Uterus (tissue), 4 donors: ENCODE measurements around the gene TMPRSS12. TPM values are rescaled to one million over a fixed set of nuclear protein-coding genes. Genes with fewer than 3 reads are reported as not detected.
"Not testable (repeated sequence)": the region's sequence is repeated elsewhere in the genome, so short reads cannot be mapped to it uniquely, and the experiment has no call there.

Experiments
- DNase-seq, 2 donors: peaks; one replicate each; pipeline ENCODE4 v3.0.0-alpha.2; 2019 to 2020
- H3K27ac ChIP-seq, 2 donors: fragments of 200-600 bp; sonication (generic); 1 replicate in 1 of 2; 2 replicates in 1 of 2; pipeline ENCODE4 v1.5.1; 2016 to 2018
- H3K27me3 ChIP-seq, 2 donors: fragments of 200-600 bp; sonication (generic); one replicate each; pipeline ENCODE4 v1.5.1; 2018 to 2019; ENCODE audit warnings: control low read depth in 1 of 2
- H3K36me3 ChIP-seq, 2 donors: fragments of 200-600 bp; sonication (generic); one replicate each; pipeline ENCODE4 v1.5.1; 2019; ENCODE audit warnings: control low read depth in 1 of 2
- H3K4me1 ChIP-seq, 2 donors: fragments of 200-600 bp; sonication (generic); one replicate each; pipeline ENCODE4 v1.5.1; 2018 to 2019; ENCODE audit warnings: control low read depth in 1 of 2
- H3K4me3 ChIP-seq, 2 donors: fragments of 200-600 bp; sonication (generic); 1 replicate in 1 of 2; 2 replicates in 1 of 2; pipeline ENCODE4 v1.5.1; 2018 to 2019; ENCODE audit warnings: mild to moderate bottlenecking in 1 of 2
- H3K9me3 ChIP-seq, 2 donors: fragments of 200-600 bp; sonication (generic); one replicate each; pipeline ENCODE4 v1.5.1; 2019; ENCODE audit warnings: control low read depth in 1 of 2
- POLR2A ChIP-seq, 2 donors: fragments of 450-650 bp; IDR thresholded peaks; one replicate each; pipeline ENCODE4 v1.6.1; 2016; ENCODE audit warnings: antibody characterized with exemption in 2 of 2, mild to moderate bottlenecking in 1 of 2, moderate library complexity in 1 of 2
- intact Hi-C: fragments of 100-400 bp; cut with DNase I; formaldehyde crosslinking; loops from one replicate; pipeline ENCODE4 v1.15.1; 2023; ENCODE audit warnings: low total_unique reads
- total RNA-seq, 4 donors: library from RNA; depleted of rRNA in 3 of 4; stranded (reverse); fragments of >200 nt in 3 of 4; gene quantifications; one replicate each; pipeline versions ENCODE4 v1.1.0 to v1.2.4, GENCODE V29; 2014 to 2023
- TF ChIP-seq, protein P1 (sequence below), 4 experiments: fragments of 200-600 bp in 2 of 4; fragments of 450-650 bp in 2 of 4; sonication (generic) in 2 of 4; IDR thresholded peaks; one replicate each; pipeline ENCODE4 v1.5.1; 2016 to 2019; ENCODE audit warnings: antibody characterized with exemption in 4 of 4, mild to moderate bottlenecking in 2 of 4, moderate library complexity in 1 of 4
- donor health status: DM: yes; HTN: yes; CAD: no.

The TMPRSS12 gene
- total RNA-seq, 4 donors from 2014 or later: not detected

DNA sequence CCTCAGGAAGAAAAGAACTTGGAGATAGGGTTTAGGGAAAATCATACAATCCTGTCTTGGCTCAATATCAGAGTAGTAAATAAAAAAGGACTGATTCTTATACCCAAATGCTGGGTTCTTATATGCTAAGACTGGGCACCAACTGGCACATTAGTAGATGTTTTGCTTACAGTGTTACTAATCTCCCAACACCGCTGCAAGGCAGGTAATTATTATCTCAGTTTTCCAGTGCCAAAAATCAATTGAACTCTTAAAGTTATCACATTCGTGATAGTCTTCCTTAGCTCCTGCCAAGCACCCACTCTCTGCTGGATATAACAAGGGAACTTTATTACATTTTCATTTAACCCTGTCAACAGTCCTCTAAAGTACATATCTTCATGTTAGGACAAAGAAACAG is 84.6 kb downstream of the TMPRSS12 start:
- DNase-seq: no peak
- Histone ChIP-seq H3K27me3 (no peaks in the 10 kb centered on the region), H3K27ac (peak overlapping the region; percentile 85 to 95), H3K4me3 (peak overlapping the region; percentile 66 to 91), H3K4me1 (peaks cover 0 to 4% of the 10 kb centered on the region in 2 donors), H3K9me3 (no peaks in the 10 kb centered on the region), H3K36me3 (no peaks in the 10 kb centered on the region)
- intact Hi-C loops: no loop called here
- TF ChIP-seq, protein P1, sequence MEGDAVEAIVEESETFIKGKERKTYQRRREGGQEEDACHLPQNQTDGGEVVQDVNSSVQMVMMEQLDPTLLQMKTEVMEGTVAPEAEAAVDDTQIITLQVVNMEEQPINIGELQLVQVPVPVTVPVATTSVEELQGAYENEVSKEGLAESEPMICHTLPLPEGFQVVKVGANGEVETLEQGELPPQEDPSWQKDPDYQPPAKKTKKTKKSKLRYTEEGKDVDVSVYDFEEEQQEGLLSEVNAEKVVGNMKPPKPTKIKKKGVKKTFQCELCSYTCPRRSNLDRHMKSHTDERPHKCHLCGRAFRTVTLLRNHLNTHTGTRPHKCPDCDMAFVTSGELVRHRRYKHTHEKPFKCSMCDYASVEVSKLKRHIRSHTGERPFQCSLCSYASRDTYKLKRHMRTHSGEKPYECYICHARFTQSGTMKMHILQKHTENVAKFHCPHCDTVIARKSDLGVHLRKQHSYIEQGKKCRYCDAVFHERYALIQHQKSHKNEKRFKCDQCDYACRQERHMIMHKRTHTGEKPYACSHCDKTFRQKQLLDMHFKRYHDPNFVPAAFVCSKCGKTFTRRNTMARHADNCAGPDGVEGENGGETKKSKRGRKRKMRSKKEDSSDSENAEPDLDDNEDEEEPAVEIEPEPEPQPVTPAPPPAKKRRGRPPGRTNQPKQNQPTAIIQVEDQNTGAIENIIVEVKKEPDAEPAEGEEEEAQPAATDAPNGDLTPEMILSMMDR (IDR thresholded peaks at IDR 0.05): no peak
- TF ChIP-seq POLR2A (IDR thresholded peaks at IDR 0.05): no peak

DNA sequence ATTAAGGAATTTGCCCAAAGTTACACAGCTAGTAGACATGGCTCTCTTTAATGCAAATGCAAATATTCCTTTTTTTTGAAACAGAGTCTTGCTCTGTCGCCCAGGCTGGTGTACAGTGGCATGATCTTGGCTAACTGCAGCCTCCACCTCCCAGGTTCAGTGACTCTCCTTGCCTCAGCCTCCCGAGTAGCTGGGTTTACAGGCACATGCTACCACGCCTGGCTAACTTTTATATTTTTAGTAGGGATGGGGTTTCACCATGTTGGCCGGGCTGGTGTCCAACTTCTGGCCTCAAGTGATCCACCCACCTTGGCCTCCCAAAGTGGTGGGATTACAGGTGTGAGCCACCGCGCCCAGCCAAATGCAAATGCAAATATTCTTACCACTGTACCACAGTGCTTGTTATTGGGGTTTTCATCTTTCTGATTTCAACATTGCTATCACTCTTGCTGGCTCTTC is 85.1 kb downstream of the TMPRSS12 start:
- no peaks in the 10 kb centered on the region for H3K27me3 ChIP-seq
- peaks cover 0 to 4% of the 10 kb centered on the region in 2 donors for H3K4me1 ChIP-seq
- peak overlapping the region; percentile 85 to 95 for H3K27ac ChIP-seq
- peak overlapping the region; percentile 66 to 91 for H3K4me3 ChIP-seq
- no peak for DNase-seq
- TF ChIP-seq, protein P1 (IDR thresholded peaks at IDR 0.05): no peak
- no peak for TF ChIP-seq POLR2A (IDR thresholded peaks at IDR 0.05)
- no peaks in the 10 kb centered on the region for H3K9me3 ChIP-seq
- no peaks in the 10 kb centered on the region for H3K36me3 ChIP-seq
- intact Hi-C loops: no loop called here

DNA sequence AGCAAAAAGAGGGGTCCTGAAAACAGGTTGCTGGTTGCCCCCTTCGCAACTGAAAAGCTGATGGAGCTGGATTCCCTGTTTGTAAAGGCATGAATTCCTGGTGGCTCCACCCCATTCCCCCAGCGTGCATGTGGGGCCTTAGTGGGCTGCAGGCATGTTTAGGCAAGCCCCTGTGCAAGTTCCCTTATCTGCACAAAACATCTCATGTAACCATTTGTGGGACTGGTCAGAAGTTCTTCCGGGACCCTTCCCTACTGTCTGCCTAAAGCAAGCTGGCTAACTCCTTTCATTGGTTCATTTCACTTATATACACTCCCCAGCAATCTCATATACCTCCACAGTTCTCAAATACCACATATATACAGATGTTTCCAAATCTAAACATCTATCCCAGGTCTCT is 85.7 kb downstream of the TMPRSS12 start:
- Histone ChIP-seq H3K4me1 (peaks cover 0 to 3% of the 10 kb centered on the region in 2 donors), H3K27ac (peak overlapping the region; percentile 85 to 95), H3K9me3 (no peaks in the 10 kb centered on the region), H3K36me3 (no peaks in the 10 kb centered on the region), H3K4me3 (peak overlapping the region; percentile 66 to 91), H3K27me3 (no peaks in the 10 kb centered on the region)
- TF ChIP-seq, protein P1 (IDR thresholded peaks at IDR 0.05): no peak
- no peak for TF ChIP-seq POLR2A (IDR thresholded peaks at IDR 0.05)
- intact Hi-C loops: no loop called here
- DNase-seq: no peak

DNA sequence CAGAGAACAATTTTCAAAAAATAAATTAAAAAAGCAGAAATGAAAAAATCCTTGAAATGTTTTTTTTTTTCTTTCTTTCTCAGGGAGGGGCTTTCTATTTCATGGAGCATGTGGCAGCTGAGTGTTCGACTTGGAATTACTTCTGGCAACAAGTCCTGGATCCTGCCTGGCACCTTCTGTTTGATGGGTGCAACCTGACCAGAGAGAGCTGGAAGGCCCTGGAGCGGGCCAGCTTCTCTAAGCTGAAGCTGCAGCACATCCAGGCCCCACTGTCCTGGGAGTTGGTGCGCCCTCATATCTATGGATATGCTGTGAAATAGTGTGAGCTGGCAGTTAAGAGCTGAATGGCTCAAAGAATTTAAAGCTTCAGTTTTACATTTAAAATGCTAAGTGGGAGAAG is 87.1 kb downstream of the TMPRSS12 start:
- intact Hi-C loops: no loop called here
- Histone ChIP-seq H3K27me3 (no peaks in the 10 kb centered on the region), H3K36me3 (no peaks in the 10 kb centered on the region), H3K4me3 (no peak overlapping the region), H3K9me3 (no peaks in the 10 kb centered on the region), H3K4me1 (peaks cover 0 to 4% of the 10 kb centered on the region in 2 donors), H3K27ac (peak overlapping the region in 1 of 2 donors; percentile 95)
- TF ChIP-seq, protein P1 (IDR thresholded peaks at IDR 0.05): no peak
- no peak for TF ChIP-seq POLR2A (IDR thresholded peaks at IDR 0.05)
- no peak for DNase-seq

DNA sequence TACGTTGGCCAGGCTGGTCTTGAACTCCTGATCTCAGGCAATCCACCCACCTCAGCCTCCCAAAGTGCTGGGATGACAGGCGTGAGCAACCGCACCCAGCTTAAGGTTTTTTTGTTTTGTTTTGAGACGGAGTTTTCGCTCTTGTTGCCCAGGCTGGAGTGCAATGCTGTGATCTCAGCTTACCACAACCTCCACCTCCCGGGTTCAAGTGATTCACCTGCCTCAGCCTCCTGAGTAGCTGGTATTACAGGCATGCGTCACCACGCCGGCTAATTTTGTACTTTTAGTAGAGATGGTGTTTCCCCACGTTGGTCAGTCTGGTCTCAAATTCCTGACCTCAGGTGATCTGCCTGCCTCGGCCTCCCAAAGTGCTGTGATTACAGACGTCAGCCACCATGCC is 87.8 kb downstream of the TMPRSS12 start:
- peak overlapping the region in 1 of 2 donors; percentile 0 for H3K27ac ChIP-seq
- H3K9me3 ChIP-seq, DNase-seq, H3K27me3 ChIP-seq, H3K4me1 ChIP-seq, H3K4me3 ChIP-seq, H3K36me3 ChIP-seq, intact Hi-C loops: not testable (repeated sequence)

DNA sequence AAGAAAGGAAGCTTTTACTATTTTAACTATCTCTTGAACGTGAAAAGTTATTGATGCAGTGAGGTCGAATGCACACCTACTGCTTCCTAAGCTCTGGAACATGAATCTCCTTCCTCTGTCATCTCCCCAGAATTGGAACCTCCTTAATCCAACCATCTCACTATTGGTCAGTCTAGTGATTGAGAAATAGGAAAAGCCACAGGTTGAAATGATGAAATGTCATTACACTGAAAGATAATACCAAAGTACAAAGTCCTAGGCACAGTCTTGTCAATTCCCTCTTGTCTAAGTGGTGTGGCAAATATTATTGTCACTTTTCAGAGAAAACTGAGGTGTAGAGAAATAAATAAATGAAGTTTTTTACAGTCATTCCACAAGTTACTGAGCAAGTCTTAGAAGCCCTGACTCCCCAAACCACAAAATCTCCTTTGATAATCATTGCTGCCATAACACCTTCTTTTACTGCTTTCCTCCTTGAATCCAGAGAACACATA is 90.1 kb downstream of the TMPRSS12 start:
- intact Hi-C loops: no loop called here
- Histone ChIP-seq H3K4me1 (peaks cover 0 to 4% of the 10 kb centered on the region in 2 donors), H3K4me3 (no peak overlapping the region), H3K9me3 (no peaks in the 10 kb centered on the region), H3K27ac (peak overlapping the region; percentile 82 to 86), H3K36me3 (no peaks in the 10 kb centered on the region), H3K27me3 (no peaks in the 10 kb centered on the region)
- TF ChIP-seq, protein P1 (IDR thresholded peaks at IDR 0.05): no peak
- no peak for DNase-seq
